HG03196 (cell line): Measurements from ENCODE around the gene LY9.

ENCODE experiments used
- ATAC-seq: cut with Tn5 transposase; IDR thresholded peaks from one replicate; pipeline ENCODE4 v1.9.1; 2021; ENCODE audit not compliant: unreplicated experiment

LY9 gene

GRCh38 chr1:160801836-160802580 lies 6.0 kb downstream of the LY9 start:
- no peak for ATAC-seq

GRCh38 chr1:160806109-160806665 lies 10.2 kb downstream of the LY9 start:
- ATAC-seq = no peak

- ATAC-seq = no peak
These were observed 10.8 kb downstream of the LY9 start for GRCh38 chr1:160806784-160807183.

- ATAC-seq = no peak
These were observed 11.3 kb downstream of the LY9 start for GRCh38 chr1:160807247-160807646.

GRCh38 chr1:160807738-160808137 lies 11.8 kb downstream of the LY9 start:
- ATAC-seq = no peak

- ATAC-seq = no peak
These were observed 12.3 kb downstream of the LY9 start for GRCh38 chr1:160808289-160808688.

- no peak for ATAC-seq
These were observed 14.5 kb downstream of the LY9 start for GRCh38 chr1:160810486-160810885.

- ATAC-seq = no peak
These were observed 15.2 kb downstream of the LY9 start for GRCh38 chr1:160811147-160811546.

- no peak for ATAC-seq
These were observed 17.2 kb downstream of the LY9 start for GRCh38 chr1:160813215-160813614.

GRCh38 chr1:160814316-160814715 lies 18.3 kb downstream of the LY9 start:
- ATAC-seq = no peak

- ATAC-seq = no peak
These were observed 18.9 kb downstream of the LY9 start for GRCh38 chr1:160814856-160815255.

GRCh38 chr1:160818207-160818937 lies 22.4 kb downstream of the LY9 start:
- no peak for ATAC-seq

GRCh38 chr1:160819186-160819585 lies 23.2 kb downstream of the LY9 start:
- ATAC-seq = no peak

- no peak for ATAC-seq
These were observed 25.7 kb downstream of the LY9 start for GRCh38 chr1:160821627-160822026.

- ATAC-seq = no peak
These were observed 27.3 kb downstream of the LY9 start for GRCh38 chr1:160823296-160823695.

- no peak for ATAC-seq
These were observed 30.6 kb downstream of the LY9 start for GRCh38 chr1:160826546-160826945.

- ATAC-seq = no peak
These were observed 31.4 kb downstream of the LY9 start for GRCh38 chr1:160827418-160827817.

- no peak for ATAC-seq
These were observed 33.8 kb downstream of the LY9 start for GRCh38 chr1:160829766-160830165.

- no peak for ATAC-seq
These were observed 34.6 kb downstream of the LY9 start for GRCh38 chr1:160830321-160831153.

GRCh38 chr1:160834945-160835565 lies 39.1 kb downstream of the LY9 start:
- ATAC-seq = no peak

GRCh38 chr1:160835751-160836150 lies 39.8 kb downstream of the LY9 start:
- ATAC-seq = no peak
